Fibroblast of lung (primary cell): ENCODE results near the gene FPGS. TPM values are rescaled to one million over a fixed set of nuclear protein-coding genes. Genes with fewer than 3 reads are reported as not detected.
A peak's percentile ranks its signal among the peaks of the same experiment; 100 is the strongest.

Experiments
- DNase-seq, 2 donors: peaks; one replicate each; pipeline versions ENCODE4 v3.0.0 to v3.0.0-alpha.2; 2010; ENCODE audit warnings: low read depth in 2 of 2
- H2AFZ ChIP-seq: 2 replicates; pipeline ENCODE4 v1.5.1; 2012; ENCODE audit warnings: low read length, control low read depth, inconsistent platforms
- H3K27ac ChIP-seq: 2 replicates; pipeline ENCODE4 v1.5.1; 2011; ENCODE audit warnings: low read length, control low read depth; ENCODE audit not compliant: insufficient read depth
- H3K27me3 ChIP-seq: 2 replicates; pipeline ENCODE4 v1.5.1; 2011; ENCODE audit warnings: mild to moderate bottlenecking, low read length; ENCODE audit not compliant: control insufficient read depth, insufficient read depth
- H3K36me3 ChIP-seq: 2 replicates; pipeline ENCODE4 v1.5.1; 2011; ENCODE audit warnings: low read length; ENCODE audit not compliant: control insufficient read depth, insufficient read depth
- H3K4me1 ChIP-seq: 2 replicates; pipeline ENCODE4 v1.5.1; 2011; ENCODE audit warnings: low read length; ENCODE audit not compliant: control insufficient read depth, insufficient read depth; ENCODE audit errors: extremely low read depth
- H3K4me2 ChIP-seq: 2 replicates; pipeline ENCODE4 v1.5.1; 2011; ENCODE audit warnings: low read length, control low read depth; ENCODE audit not compliant: insufficient read depth; ENCODE audit errors: extremely low read depth
- H3K4me3 ChIP-seq, 4 experiments: fragments of 200-600 bp in 1 of 4; sonication (generic) in 1 of 4; replicated peaks in 1 of 4; 2 replicates each; pipeline ENCODE4 v1.5.1; 2011 to 2016; ENCODE audit warnings: low read length in 4 of 4, low read depth in 3 of 4, mild to moderate bottlenecking in 3 of 4, control low read depth in 2 of 4, inconsistent platforms in 1 of 4, mixed read lengths in 1 of 4; ENCODE audit not compliant: insufficient read depth in 1 of 4; ENCODE audit errors: control extremely low read depth in 1 of 4
- H3K79me2 ChIP-seq: 2 replicates; pipeline ENCODE4 v1.5.1; 2012; ENCODE audit warnings: mild to moderate bottlenecking, low read length, inconsistent platforms; ENCODE audit not compliant: control insufficient read depth, insufficient read depth
- H3K9ac ChIP-seq: 2 replicates; pipeline ENCODE4 v1.5.1; 2011; ENCODE audit warnings: mild to moderate bottlenecking, low read length, control low read depth; ENCODE audit not compliant: insufficient read depth
- H3K9me3 ChIP-seq: 2 replicates; pipeline ENCODE4 v1.5.1; 2012; ENCODE audit warnings: low read depth, low read length; ENCODE audit not compliant: control insufficient read depth, insufficient read depth
- H4K20me1 ChIP-seq: 2 replicates; pipeline ENCODE4 v1.5.1; 2011; ENCODE audit warnings: low read length; ENCODE audit not compliant: control insufficient read depth, insufficient read depth; ENCODE audit errors: extremely low read depth
- EZH2 ChIP-seq: IDR thresholded peaks from 2 replicates; pipeline ENCODE4 v1.5.1; 2012; ENCODE audit warnings: low read length, control low read depth, mild to moderate bottlenecking; ENCODE audit errors: missing control alignments
- polyA plus RNA-seq, 2 donors: library from polyadenylated mRNA; depleted of rRNA in 1 of 2; stranded (reverse) in 1 of 2; unstranded in 1 of 2; fragments of >200 nt; gene quantifications; 2 replicates each; pipeline ENCODE4 v1.2.1, GENCODE V29; 2011 to 2012; ENCODE audit warnings: missing spikeins in 1 of 2
- total RNA-seq: library from RNA; depleted of rRNA; stranded (reverse); fragments of >200 nt; gene quantifications from 2 replicates; pipeline ENCODE4 v1.2.1, GENCODE V29; 2014
- TF ChIP-seq, protein P1 (sequence below), 2 donors: IDR thresholded peaks in 1 of 2; conservative IDR thresholded peaks in 1 of 2; 1 replicate in 1 of 2; 2 replicates in 1 of 2; pipeline ENCODE4 v1.5.1; 2011 to 2012; ENCODE audit warnings: low read length in 2 of 2, control low read depth in 1 of 2, inconsistent platforms in 1 of 2, low read depth in 1 of 2, mild to moderate bottlenecking in 1 of 2

The FPGS gene
- total and polyA plus RNA-seq, 2 donors (not counting 1 experiment from before 2014, with no cell fraction given): 42.4 to 77.0 TPM

DNA sequence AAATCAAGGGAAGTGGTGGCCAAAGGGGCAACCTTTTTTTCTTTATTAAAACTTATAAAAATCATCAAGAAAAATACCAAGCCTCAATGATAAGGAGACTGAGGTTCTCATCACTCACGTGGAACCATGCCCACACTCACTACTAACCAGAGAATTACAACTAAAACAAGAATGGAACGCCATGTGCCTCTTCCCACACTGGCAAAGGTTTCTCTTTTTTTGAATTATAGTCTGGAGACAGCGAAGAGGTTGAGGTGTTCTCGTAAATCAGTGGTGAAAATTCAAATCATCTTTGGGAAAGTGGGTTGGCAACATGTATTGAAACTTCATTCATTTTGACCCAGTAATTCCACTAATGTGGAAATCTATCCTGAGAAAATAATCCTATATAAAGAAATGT is 19.4 kb downstream of the FPGS start:
- H3K79me2 ChIP-seq: peaks cover 9% of the 10 kb centered on the region
- no peak overlapping the region for H3K27ac ChIP-seq
- H2AFZ ChIP-seq: no peak overlapping the region
- no peak for TF ChIP-seq EZH2
- TF ChIP-seq, protein P1, sequence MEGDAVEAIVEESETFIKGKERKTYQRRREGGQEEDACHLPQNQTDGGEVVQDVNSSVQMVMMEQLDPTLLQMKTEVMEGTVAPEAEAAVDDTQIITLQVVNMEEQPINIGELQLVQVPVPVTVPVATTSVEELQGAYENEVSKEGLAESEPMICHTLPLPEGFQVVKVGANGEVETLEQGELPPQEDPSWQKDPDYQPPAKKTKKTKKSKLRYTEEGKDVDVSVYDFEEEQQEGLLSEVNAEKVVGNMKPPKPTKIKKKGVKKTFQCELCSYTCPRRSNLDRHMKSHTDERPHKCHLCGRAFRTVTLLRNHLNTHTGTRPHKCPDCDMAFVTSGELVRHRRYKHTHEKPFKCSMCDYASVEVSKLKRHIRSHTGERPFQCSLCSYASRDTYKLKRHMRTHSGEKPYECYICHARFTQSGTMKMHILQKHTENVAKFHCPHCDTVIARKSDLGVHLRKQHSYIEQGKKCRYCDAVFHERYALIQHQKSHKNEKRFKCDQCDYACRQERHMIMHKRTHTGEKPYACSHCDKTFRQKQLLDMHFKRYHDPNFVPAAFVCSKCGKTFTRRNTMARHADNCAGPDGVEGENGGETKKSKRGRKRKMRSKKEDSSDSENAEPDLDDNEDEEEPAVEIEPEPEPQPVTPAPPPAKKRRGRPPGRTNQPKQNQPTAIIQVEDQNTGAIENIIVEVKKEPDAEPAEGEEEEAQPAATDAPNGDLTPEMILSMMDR (conservative IDR thresholded peaks at IDR 0.05 in 1 of 2, IDR thresholded peaks at IDR 0.05 in 1 of 2; ENCODE audit: low read depth in 1 of 2, low read length in 2 of 2): no peak
- H4K20me1 ChIP-seq: no peaks in the 10 kb centered on the region
- H3K36me3 ChIP-seq: peaks cover 48% of the 10 kb centered on the region
- no peak overlapping the region for H3K4me3 ChIP-seq
- H3K27me3 ChIP-seq: no peaks in the 10 kb centered on the region
- H3K9ac ChIP-seq: no peak overlapping the region
- no peak for DNase-seq
- H3K4me2 ChIP-seq: no peak overlapping the region
- H3K9me3 ChIP-seq: no peaks in the 10 kb centered on the region
- peaks cover 6% of the 10 kb centered on the region for H3K4me1 ChIP-seq

DNA sequence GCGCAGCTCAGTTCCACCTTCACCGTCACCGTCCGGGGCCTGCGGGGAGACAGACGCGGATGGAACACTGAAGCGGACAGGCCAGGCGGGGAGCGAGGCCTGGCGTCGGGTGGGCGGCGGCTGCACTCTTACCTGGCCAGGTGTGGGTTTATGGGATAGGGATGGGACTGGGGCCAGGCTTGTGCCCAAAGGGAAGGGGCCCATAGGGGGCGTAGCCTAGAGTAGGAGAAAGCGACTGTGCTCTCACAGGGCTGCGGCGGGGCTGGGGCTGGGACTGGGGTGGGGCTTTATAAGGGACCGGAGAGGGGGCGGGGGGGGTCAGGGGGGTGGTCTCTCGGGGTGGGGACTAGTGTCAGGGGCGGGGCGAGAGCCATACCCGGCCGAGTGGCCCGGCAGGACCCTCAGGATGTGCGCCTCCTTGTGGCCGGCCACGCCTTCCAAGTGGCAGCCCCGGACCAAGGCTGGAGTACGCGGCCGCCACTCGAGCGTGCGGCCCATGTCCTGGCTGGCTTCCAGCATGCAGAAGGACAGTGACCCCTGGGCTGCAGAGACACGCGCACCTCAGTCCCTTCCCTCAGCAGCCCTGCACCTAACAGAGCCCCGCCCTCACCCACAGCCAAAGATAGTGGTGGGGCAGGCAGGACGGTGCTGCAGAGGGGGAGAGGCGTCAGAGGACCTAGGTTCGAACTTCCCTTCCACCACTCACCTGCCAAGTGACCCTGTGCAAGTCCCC is 22.8 kb downstream of the FPGS start:
- peaks cover 13% of the 10 kb centered on the region for H3K79me2 ChIP-seq
- no peak for DNase-seq
- H3K27me3 ChIP-seq: no peaks in the 10 kb centered on the region
- no peaks in the 10 kb centered on the region for H4K20me1 ChIP-seq
- no peak overlapping the region for H3K27ac ChIP-seq
- H3K4me2 ChIP-seq: no peak overlapping the region
- H3K9me3 ChIP-seq: no peaks in the 10 kb centered on the region
- no peak overlapping the region for H2AFZ ChIP-seq
- TF ChIP-seq, protein P1 (conservative IDR thresholded peaks at IDR 0.05 in 1 of 2, IDR thresholded peaks at IDR 0.05 in 1 of 2; ENCODE audit: low read depth in 1 of 2, low read length in 2 of 2): peak in 1 of 2 donors; percentile 24
- no peak for TF ChIP-seq EZH2
- H3K36me3 ChIP-seq: peaks cover 30% of the 10 kb centered on the region
- no peak overlapping the region for H3K9ac ChIP-seq
- no peak overlapping the region for H3K4me3 ChIP-seq
- peaks cover 13% of the 10 kb centered on the region for H3K4me1 ChIP-seq

DNA sequence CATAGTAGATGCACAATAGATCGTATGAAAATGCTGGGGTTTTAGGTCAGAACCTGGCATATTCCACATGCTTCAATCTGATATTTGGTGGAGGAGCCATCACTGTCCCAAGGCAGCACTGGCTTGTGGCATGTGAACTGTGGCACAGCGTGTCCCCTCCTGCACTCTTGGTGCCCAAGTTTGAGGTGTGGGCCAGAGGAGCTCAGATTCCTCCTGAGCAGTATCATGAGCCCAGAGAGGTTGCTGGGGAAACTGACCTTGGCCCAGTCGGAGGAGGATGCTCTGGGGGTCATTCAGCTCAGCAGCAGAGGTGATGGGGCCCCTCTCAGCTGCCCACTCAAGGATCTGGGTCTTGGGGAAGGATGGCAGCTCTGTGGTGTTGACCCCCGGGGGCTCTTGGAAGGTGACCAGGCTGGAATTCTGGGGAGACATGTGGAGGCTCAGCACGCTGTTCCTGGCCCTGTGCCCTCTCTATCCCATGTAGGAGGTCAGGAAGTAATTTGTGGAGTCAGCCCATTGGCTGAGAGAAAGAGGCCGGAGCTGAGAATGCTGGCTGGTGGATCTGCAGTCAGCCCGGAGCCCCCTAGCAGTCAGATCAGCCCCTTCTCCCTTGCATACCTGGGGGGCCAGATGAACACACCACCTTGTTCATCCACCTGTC is 23.7 kb downstream of the FPGS start:
- H3K36me3 ChIP-seq: peaks cover 30% of the 10 kb centered on the region

More for the DNA sequence above, 23.7 kb downstream of the FPGS start:
- no peak overlapping the region for H3K4me3 ChIP-seq
- H3K4me1 ChIP-seq: peaks cover 13% of the 10 kb centered on the region
- H3K9me3 ChIP-seq: no peaks in the 10 kb centered on the region
- H2AFZ ChIP-seq: no peak overlapping the region
- no peak for DNase-seq
- H3K9ac ChIP-seq: no peak overlapping the region
- TF ChIP-seq, protein P1 (conservative IDR thresholded peaks at IDR 0.05 in 1 of 2, IDR thresholded peaks at IDR 0.05 in 1 of 2; ENCODE audit: low read depth in 1 of 2, low read length in 2 of 2): no peak
- TF ChIP-seq EZH2: no peak
- no peak overlapping the region for H3K27ac ChIP-seq
- H3K79me2 ChIP-seq: peaks cover 14% of the 10 kb centered on the region
- H4K20me1 ChIP-seq: no peaks in the 10 kb centered on the region
- no peak overlapping the region for H3K4me2 ChIP-seq
- no peaks in the 10 kb centered on the region for H3K27me3 ChIP-seq
